Measurements from ENCODE around the gene IL6ST. TPM values are rescaled to one million over a fixed set of nuclear protein-coding genes. Genes with fewer than 3 reads are reported as not detected.

The IL6ST gene
- total RNA-seq, 4 donors from 2014 or later: 53.6 to 116 (median 84.6) TPM

DNA sequence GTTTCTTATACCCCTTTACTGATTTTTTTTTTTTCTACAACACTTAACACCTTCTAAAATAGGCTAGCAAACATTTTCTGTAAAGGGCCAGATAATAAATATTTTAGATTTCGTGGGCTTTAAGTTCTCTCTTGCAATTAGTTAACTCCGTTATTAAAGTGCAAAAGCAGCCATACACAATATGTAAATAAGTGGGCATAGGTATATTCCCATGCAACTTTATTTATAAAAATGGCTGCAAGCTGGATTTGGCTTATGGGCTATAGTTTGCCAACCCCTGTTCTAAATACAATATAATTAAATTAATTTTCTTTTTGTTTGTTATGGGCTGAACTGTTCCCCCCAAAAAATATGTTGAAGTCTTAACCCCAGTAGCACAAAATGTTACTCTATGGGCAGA lies 10.8 kb downstream of the IL6ST start:
- TF ChIP-seq, protein P1, sequence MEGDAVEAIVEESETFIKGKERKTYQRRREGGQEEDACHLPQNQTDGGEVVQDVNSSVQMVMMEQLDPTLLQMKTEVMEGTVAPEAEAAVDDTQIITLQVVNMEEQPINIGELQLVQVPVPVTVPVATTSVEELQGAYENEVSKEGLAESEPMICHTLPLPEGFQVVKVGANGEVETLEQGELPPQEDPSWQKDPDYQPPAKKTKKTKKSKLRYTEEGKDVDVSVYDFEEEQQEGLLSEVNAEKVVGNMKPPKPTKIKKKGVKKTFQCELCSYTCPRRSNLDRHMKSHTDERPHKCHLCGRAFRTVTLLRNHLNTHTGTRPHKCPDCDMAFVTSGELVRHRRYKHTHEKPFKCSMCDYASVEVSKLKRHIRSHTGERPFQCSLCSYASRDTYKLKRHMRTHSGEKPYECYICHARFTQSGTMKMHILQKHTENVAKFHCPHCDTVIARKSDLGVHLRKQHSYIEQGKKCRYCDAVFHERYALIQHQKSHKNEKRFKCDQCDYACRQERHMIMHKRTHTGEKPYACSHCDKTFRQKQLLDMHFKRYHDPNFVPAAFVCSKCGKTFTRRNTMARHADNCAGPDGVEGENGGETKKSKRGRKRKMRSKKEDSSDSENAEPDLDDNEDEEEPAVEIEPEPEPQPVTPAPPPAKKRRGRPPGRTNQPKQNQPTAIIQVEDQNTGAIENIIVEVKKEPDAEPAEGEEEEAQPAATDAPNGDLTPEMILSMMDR (IDR thresholded peaks at IDR 0.05): no peak
- no peak for TF ChIP-seq POLR2A (IDR thresholded peaks at IDR 0.05)
- DNase-seq (ENCODE audit: low spot score in 2 of 2): no peak
- H3K4me3 ChIP-seq (ENCODE audit: low read depth, poor library complexity, severe bottlenecking): no peak overlapping the region
- intact Hi-C loops (cut with DNase I; ENCODE audit: low total_unique reads): no loop called here
- 94 to 95% methylated on average over 2 of the region's 2 CpGs for WGBS, 2 donors

DNA sequence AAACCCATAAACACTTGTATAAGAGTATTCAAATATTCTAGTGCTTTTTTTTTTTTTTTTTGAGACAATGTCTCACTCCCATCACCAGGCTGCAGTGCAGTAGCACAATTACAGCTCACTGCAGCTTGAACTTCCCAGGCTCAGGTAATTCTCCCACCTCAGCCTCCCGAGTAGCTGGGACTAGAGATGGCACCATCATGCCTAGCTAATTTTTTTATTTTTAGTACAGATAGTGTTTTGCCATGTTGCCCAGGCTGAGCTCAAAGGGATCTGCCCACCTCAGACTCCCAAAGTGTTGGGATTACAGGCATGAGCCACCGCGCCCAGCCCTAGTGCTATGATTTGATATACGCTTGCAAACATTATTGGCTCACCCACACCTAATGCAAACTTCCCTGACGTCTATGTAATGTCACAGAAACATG lies 11.8 kb downstream of the IL6ST start:
- no peak overlapping the region for H3K4me3 ChIP-seq (ENCODE audit: low read depth, poor library complexity, severe bottlenecking)
- intact Hi-C loops (cut with DNase I; ENCODE audit: low total_unique reads): no loop called here
- DNase-seq (ENCODE audit: low spot score in 2 of 2): no peak
- no peak for TF ChIP-seq POLR2A (IDR thresholded peaks at IDR 0.05)
- TF ChIP-seq, protein P1 (IDR thresholded peaks at IDR 0.05): no peak
- 38 to 57% methylated on average over 5 of the region's 5 CpGs for WGBS, 2 donors

DNA sequence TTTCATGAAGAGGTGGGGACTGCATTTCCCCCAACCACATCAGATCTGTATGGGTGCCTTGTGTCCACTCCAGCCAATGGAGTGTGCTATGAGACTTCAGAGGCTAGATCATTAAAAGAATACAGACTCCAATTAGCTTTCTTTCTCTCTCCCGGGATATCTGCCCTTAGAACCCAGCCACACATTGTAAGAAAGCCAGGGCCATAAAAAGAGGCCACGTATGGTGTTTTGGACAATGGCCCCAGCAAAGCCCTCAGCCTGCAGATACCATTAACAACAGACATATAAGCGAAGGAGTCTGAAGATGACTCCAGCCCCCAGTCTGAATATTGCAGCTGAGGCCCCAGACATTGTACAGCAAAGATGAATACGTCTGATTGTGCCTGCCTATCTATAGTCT lies 21.5 kb downstream of the IL6ST start:
- no peak overlapping the region for H3K4me3 ChIP-seq (ENCODE audit: low read depth, poor library complexity, severe bottlenecking)
- WGBS, 2 donors: 76 to 86% methylated on average over 4 of the region's 4 CpGs
- intact Hi-C loops (cut with DNase I; ENCODE audit: low total_unique reads): no loop called here
- no peak for DNase-seq (ENCODE audit: low spot score in 2 of 2)
- no peak for TF ChIP-seq POLR2A (IDR thresholded peaks at IDR 0.05)
- TF ChIP-seq, protein P1 (IDR thresholded peaks at IDR 0.05): no peak

DNA sequence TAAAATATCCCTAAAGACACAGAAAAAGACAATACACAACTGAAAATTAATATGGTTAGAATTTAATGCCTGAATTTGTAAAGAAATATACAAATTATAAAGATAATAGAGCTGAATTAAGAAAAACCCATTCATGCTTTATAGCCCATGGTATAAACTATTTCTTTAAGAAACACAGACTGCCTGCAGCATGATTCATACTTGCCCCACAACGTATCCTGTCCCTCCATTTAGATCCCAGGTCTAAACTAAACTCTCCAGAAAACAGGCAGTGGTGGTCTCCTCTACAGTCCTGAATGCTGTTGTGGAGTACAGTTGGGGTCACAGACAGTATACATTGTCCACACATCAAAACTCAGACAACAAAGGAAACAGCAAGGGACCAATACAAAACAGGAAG lies 24.8 kb downstream of the IL6ST start:
- 9 to 10% methylated on average over 1 of the region's 1 CpG for WGBS, 2 donors
- TF ChIP-seq POLR2A (IDR thresholded peaks at IDR 0.05): no peak
- TF ChIP-seq, protein P1 (IDR thresholded peaks at IDR 0.05): no peak
- H3K4me3 ChIP-seq (ENCODE audit: low read depth, poor library complexity, severe bottlenecking): no peak overlapping the region
- no peak for DNase-seq (ENCODE audit: low spot score in 2 of 2)
- intact Hi-C loops (cut with DNase I; ENCODE audit: low total_unique reads): no loop called here

DNA sequence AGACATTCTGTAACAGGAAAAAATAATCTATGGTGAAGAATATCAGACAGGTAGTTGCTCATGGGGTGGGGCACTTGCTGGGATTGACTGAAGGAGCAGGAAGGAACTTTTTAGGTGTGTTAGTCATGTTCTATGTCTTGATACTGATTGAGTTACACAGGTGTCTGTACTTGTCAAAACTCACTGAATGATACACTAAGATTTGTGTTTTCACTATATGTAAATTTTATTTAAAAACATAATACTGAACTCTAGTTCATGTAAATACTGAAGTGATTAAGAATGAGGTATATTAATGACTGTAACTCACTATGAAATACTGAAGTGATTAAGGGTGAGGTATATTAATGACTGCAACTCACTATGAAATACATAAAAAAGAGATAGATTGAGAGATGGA lies 28.5 kb downstream of the IL6ST start:
- H3K4me3 ChIP-seq (ENCODE audit: low read depth, poor library complexity, severe bottlenecking): no peak overlapping the region

DNA sequence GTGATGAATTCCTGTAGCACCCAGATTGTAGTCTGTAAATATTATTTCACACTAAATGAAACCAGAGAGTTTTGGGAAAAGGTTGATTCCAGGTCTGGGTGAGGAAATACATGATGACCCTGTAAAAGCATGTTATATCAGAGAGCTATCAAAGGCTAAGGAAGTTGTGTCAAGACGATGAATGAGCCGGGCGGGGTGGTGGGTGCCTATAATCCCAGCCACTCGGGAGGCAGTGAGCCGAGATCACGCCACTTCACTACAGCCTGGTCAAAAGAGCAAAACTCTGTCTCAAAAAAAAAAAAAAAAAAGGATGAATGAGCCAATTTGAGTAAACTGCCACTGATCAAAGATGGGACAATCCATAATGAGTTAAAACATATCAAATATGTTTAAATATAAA lies 29.2 kb downstream of the IL6ST start:
- TF ChIP-seq, protein P1 (IDR thresholded peaks at IDR 0.05): no peak
- no peak for TF ChIP-seq POLR2A (IDR thresholded peaks at IDR 0.05)
- 77 to 90% methylated on average over 6 of the region's 6 CpGs for WGBS, 2 donors
- DNase-seq (ENCODE audit: low spot score in 2 of 2): no peak
- intact Hi-C loops (cut with DNase I; ENCODE audit: low total_unique reads): no loop called here
- no peak overlapping the region for H3K4me3 ChIP-seq (ENCODE audit: low read depth, poor library complexity, severe bottlenecking)

More for the DNA sequence above, 28.5 kb downstream of the IL6ST start:
- no peak for TF ChIP-seq POLR2A (IDR thresholded peaks at IDR 0.05)
- TF ChIP-seq, protein P1 (IDR thresholded peaks at IDR 0.05): no peak
- intact Hi-C loops (cut with DNase I; ENCODE audit: low total_unique reads): no loop called here
- DNase-seq (ENCODE audit: low spot score in 2 of 2): no peak
